HL-60 (cell line): ENCODE measurements around the gene DDX5.

Experiments
- DNase-seq, 2 experiments: peaks; one replicate each; pipeline ENCODE4 v3.0.0-alpha.2; 2010 to 2020; ENCODE audit warnings: low read depth in 1 of 2, low spot score in 1 of 2
- H3K27ac ChIP-seq: fragments of 250-450 bp; sonication (Bioruptor Pico); replicated peaks from 2 replicates; pipeline ENCODE4 v1.5.1; 2020; ENCODE audit warnings: mild to moderate bottlenecking, moderate library complexity
- H3K27me3 ChIP-seq: fragments of 250-450 bp; sonication (Bioruptor Pico); 2 replicates; pipeline ENCODE4 v1.5.1; 2021; ENCODE audit warnings: mild to moderate bottlenecking, moderate library complexity; ENCODE audit not compliant: insufficient read depth, poor library complexity, severe bottlenecking
- H3K4me3 ChIP-seq: replicated peaks from 2 replicates; pipeline ENCODE4 v1.5.1; 2011; ENCODE audit warnings: mild to moderate bottlenecking, control low read depth, low read length; ENCODE audit not compliant: insufficient read depth
- CTCF ChIP-seq: IDR thresholded peaks from one replicate; pipeline ENCODE4 v1.5.1; 2011; ENCODE audit warnings: low read length, control low read depth, inconsistent platforms; ENCODE audit not compliant: insufficient read depth
- GABPA ChIP-seq: IDR thresholded peaks from 2 replicates; pipeline ENCODE4 v1.6.1; 2012; ENCODE audit warnings: low read depth
- POLR2AphosphoS5 ChIP-seq: IDR thresholded peaks from 2 replicates; pipeline ENCODE4 v1.6.1; 2012; ENCODE audit warnings: low read depth
- SPI1 ChIP-seq: IDR thresholded peaks from 2 replicates; pipeline ENCODE4 v1.6.1; 2012; ENCODE audit warnings: low read depth, mild to moderate bottlenecking, borderline replicate concordance
- TF ChIP-seq, protein P1 (sequence below): IDR thresholded peaks from 2 replicates; pipeline ENCODE4 v1.6.1; 2012; ENCODE audit warnings: low read depth; ENCODE audit not compliant: insufficient replicate concordance

Gene DDX5

GRCh38 chr17:64537488-64537887 is 31.4 kb upstream of the DDX5 start:
- H3K4me3 ChIP-seq, result no peak overlapping the region
- no peak for DNase-seq
- H3K27ac ChIP-seq, result no peak overlapping the region
- H3K27me3 ChIP-seq, result no peaks in the 10 kb centered on the region
- TF ChIP-seq GABPA, result no peak
- TF ChIP-seq POLR2AphosphoS5, result no peak
- TF ChIP-seq SPI1, result no peak
- TF ChIP-seq CTCF, result no peak
- TF ChIP-seq, protein P1, sequence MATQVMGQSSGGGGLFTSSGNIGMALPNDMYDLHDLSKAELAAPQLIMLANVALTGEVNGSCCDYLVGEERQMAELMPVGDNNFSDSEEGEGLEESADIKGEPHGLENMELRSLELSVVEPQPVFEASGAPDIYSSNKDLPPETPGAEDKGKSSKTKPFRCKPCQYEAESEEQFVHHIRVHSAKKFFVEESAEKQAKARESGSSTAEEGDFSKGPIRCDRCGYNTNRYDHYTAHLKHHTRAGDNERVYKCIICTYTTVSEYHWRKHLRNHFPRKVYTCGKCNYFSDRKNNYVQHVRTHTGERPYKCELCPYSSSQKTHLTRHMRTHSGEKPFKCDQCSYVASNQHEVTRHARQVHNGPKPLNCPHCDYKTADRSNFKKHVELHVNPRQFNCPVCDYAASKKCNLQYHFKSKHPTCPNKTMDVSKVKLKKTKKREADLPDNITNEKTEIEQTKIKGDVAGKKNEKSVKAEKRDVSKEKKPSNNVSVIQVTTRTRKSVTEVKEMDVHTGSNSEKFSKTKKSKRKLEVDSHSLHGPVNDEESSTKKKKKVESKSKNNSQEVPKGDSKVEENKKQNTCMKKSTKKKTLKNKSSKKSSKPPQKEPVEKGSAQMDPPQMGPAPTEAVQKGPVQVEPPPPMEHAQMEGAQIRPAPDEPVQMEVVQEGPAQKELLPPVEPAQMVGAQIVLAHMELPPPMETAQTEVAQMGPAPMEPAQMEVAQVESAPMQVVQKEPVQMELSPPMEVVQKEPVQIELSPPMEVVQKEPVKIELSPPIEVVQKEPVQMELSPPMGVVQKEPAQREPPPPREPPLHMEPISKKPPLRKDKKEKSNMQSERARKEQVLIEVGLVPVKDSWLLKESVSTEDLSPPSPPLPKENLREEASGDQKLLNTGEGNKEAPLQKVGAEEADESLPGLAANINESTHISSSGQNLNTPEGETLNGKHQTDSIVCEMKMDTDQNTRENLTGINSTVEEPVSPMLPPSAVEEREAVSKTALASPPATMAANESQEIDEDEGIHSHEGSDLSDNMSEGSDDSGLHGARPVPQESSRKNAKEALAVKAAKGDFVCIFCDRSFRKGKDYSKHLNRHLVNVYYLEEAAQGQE, result no peak

GRCh38 chr17:64536913-64537312 is 30.8 kb upstream of the DDX5 start:
- Histone ChIP-seq H3K4me3 (no peak overlapping the region), H3K27ac (no peak overlapping the region), H3K27me3 (no peaks in the 10 kb centered on the region)
- TF ChIP-seq, protein P1, result no peak
- TF ChIP-seq POLR2AphosphoS5, result no peak
- TF ChIP-seq CTCF, result no peak
- TF ChIP-seq SPI1, result no peak
- no peak for TF ChIP-seq GABPA
- DNase-seq, result no peak

DNA sequence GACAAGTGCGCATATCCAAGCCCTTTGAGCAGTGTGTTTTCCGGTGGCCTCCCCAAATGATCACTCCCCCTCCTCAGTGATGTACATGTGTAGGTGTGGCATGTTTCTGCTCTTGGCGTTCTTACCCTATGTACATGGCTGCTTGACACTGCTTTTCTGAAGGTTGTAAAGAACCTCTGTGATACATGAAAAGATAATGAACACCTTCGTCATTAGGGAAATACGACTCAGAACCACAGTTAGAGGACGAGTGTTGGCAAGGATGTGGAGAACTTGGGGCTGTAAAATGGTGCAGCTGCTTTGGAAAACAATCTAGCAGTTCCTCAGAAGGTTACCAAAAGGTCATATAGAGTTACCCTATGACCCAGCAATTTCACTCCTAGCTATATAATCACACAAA is 29.3 kb upstream of the DDX5 start:
- no peak overlapping the region for H3K27ac ChIP-seq
- no peaks in the 10 kb centered on the region for H3K27me3 ChIP-seq
- H3K4me3 ChIP-seq, result no peak overlapping the region
- TF ChIP-seq CTCF (no peak), POLR2AphosphoS5 (no peak), SPI1 (no peak), GABPA (no peak)
- TF ChIP-seq, protein P1, result no peak
- DNase-seq, result no peak
